RWPE1 (cell line): Measurements from ENCODE around the gene EIF4A2.
"Not testable (repeated sequence)": the region's sequence is repeated elsewhere in the genome, so short reads cannot be mapped to it uniquely, and the experiment has no call there.

Experiments
- CTCF ChIA-PET: fragments of 350-600 bp; sonication (Branson Sonifier 250); formaldehyde crosslinking; extraction: SDS; loops from one replicate; lab custom pipeline; 2021; lab: Yijun Ruan, JAX
- POLR2A ChIA-PET: fragments of 400-600 bp; formaldehyde crosslinking; extraction: SDS; loops from one replicate; lab custom pipeline; 2020; ENCODE audit warnings: antibody characterized with exemption; ENCODE audit not compliant: low non-redundant PET; lab: Yijun Ruan, JAX
- DNase-seq: peaks from one replicate; pipeline ENCODE4 v3.0.0; 2012; ENCODE audit warnings: low spot score
- H3K27ac ChIP-seq: fragments of 450-650 bp; 2 replicates; pipeline ENCODE4 v1.5.1; 2017
- CTCF ChIP-seq: fragments of 450-650 bp; conservative IDR thresholded peaks from 2 replicates; pipeline ENCODE4 v1.5.1; 2017; ENCODE audit warnings: low read depth, mild to moderate bottlenecking

The EIF4A2 gene

DNA sequence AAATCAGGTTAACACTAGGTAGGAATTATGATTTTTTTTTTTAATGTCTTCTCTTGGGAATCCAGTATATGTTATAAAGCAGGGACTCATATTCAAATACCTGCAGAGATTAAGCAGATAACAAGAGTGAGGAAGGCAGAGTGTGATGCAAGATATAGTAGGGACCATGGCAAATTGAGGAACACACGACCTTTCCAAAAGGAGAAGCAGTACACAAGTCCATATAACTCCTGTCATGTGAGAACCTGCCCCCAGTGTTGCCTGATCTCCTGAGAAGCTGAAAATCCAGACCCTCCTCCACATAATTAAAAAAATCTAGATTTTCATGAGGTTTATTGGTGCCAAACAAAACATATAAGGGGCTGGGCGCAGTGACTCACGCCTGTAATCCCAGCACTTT lies 19.3 kb downstream of the EIF4A2 start:
- ChIA-PET CTCF (no interaction called here), POLR2A (no interaction called here)
- TF ChIP-seq CTCF: no peak
- no peak for DNase-seq
- no peak overlapping the region for H3K27ac ChIP-seq

GRCh38 chr3:186803447-186803846 lies 20.1 kb downstream of the EIF4A2 start:
- CTCF ChIA-PET, DNase-seq, POLR2A ChIA-PET, H3K27ac ChIP-seq: not testable (repeated sequence)

GRCh38 chr3:186806089-186807055 lies 23.0 kb downstream of the EIF4A2 start, which contains the start of gene RFC4:
RFC4 (minus strand) TSS chr3:186806482; CDS start chr3:186804713, 1,769 bp downstream.
- ChIA-PET CTCF (no interaction called here), POLR2A (no interaction called here)
- no peak for TF ChIP-seq CTCF
- peak; percentile 70 for DNase-seq
- H3K27ac ChIP-seq: peak within 1 kb of the TSS; percentile 88

DNA sequence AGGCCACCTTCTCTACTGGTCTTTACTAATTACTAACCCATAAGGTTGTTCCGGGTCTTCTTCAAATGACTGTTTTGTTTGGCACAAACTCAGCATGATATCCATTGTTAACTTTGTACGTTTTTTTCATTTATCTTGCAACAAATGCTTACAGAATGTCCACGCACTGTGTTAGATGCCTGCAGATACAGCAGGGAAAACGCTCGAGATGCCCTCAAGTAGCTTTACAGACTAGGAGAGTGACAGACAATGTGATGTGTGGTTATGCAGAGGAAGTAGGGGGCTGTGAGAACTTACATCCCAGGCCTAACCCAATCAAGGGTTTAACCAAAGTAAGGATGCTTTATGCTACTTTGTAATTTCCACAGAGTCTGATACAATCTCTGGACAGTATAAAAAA lies 23.9 kb downstream of the EIF4A2 start:
- no peak for TF ChIP-seq CTCF
- ChIA-PET POLR2A (no interaction called here), CTCF (no interaction called here)
- no peak for DNase-seq
- no peak overlapping the region for H3K27ac ChIP-seq

- H3K27ac ChIP-seq: no peak overlapping the region
- TF ChIP-seq CTCF: no peak
- DNase-seq: no peak
- ChIA-PET CTCF (interaction anchor here (0.7 kb wide), 1 partner anchor 157 kb away, joined by 3 read pairs; no protein-coding TSS in a partner anchor), POLR2A (no interaction called here)
Measured at GRCh38 chr3:186810336-186810996, 27.1 kb downstream of the EIF4A2 start.

DNA sequence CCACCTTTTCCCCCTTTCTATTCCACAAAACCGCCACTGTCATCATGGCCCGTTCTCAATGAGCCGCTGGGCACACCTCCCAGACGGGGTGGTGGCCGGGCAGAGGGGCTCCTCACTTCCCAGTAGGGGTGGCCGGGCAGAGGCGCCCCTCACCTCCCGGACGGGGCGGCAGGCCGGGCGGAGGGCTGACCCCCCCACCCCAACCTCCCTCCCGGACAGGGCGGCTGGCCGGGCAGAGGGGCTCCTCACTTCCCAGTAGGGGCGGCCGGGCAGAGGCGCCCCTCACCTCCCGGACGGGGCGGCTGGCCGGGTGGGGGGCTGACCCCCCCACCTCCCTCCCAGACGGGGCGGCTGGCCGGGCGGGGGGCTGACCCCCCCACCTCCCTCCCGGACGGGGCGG lies 27.9 kb downstream of the EIF4A2 start:
- DNase-seq, POLR2A ChIA-PET, CTCF ChIA-PET, H3K27ac ChIP-seq: not testable (repeated sequence)

GRCh38 chr3:186814100-186814499 lies 30.7 kb downstream of the EIF4A2 start:
- POLR2A ChIA-PET: no interaction called here
- no peak overlapping the region for H3K27ac ChIP-seq
- DNase-seq: no peak
- CTCF ChIA-PET: interaction anchor here (0.6 kb wide), 1 partner anchor 199 kb away, joined by 5 read pairs; no protein-coding TSS in a partner anchor
- no peak for TF ChIP-seq CTCF
